Pancreas (tissue), 10 donors: ENCODE measurements around the gene OR5AN1. TPM values are rescaled to one million over a fixed set of nuclear protein-coding genes. Genes with fewer than 3 reads are reported as not detected.
"Not testable (repeated sequence)": the region's sequence is repeated elsewhere in the genome, so short reads cannot be mapped to it uniquely, and the experiment has no call there.

ENCODE experiments used
- ATAC-seq, 4 donors: fragments of 200-7000 bp; cut with Tn5 transposase; one replicate each; pipeline versions ENCODE4 v1.8.0 to v1.9.1; 2020; ENCODE audit warnings: mild to moderate bottlenecking in 4 of 4, moderate library complexity in 4 of 4
- DNase-seq, 6 donors: peaks; one replicate each; pipeline ENCODE4 v3.0.0-alpha.2; 2020
- FAIRE-seq: peaks from 2 replicates; lab custom pipeline; 2012; peaks lifted over from hg19 to GRCh38; lab: Jason Lieb, UNC
- H3K27ac ChIP-seq, 4 donors: fragments of 200-600 bp; sonication (generic); 1 replicate in 3 of 4; 2 replicates in 1 of 4; pipeline versions ENCODE4 v1.5.0 to v1.8.0; 2020
- H3K27me3 ChIP-seq, 4 donors: fragments of 200-600 bp; one replicate each; pipeline ENCODE4 v1.8.0; 2021
- H3K36me3 ChIP-seq, 3 donors: fragments of 200-600 bp; sonication (generic) in 1 of 3; one replicate each; pipeline versions ENCODE4 v1.5.0 to v1.8.0; 2020 to 2021
- H3K4me1 ChIP-seq, 3 donors: fragments of 200-600 bp; one replicate each; pipeline ENCODE4 v1.8.0; 2021
- H3K4me3 ChIP-seq, 4 donors: fragments of 200-600 bp; sonication (generic) in 2 of 4; one replicate each; pipeline versions ENCODE4 v1.5.0 to v1.8.0; 2020 to 2021
- H3K9me3 ChIP-seq, 4 donors: fragments of 200-600 bp; one replicate each; pipeline ENCODE4 v1.8.0; 2021
- CTCF ChIP-seq, 4 donors: fragments of 200-600 bp; sonication (generic) in 3 of 4; IDR thresholded peaks; one replicate each; pipeline versions ENCODE4 v1.5.0 to v1.8.0; 2021; ENCODE audit warnings: antibody characterized with exemption in 4 of 4
- WGBS, 2 donors: extraction: QIAGEN DNeasy Blood & Tissue Kit; methylation state at CpG; one replicate each; pipeline ENCODE4 v1.1.7; 2013; 5-methylcytosine and 5-hydroxymethylcytosine counted together
- intact Hi-C, 3 donors: fragments of 100-400 bp; cut with DNase I; formaldehyde crosslinking; loops; one replicate each; pipeline versions ENCODE4 v1.11.1 to v1.14.2; 2022
- polyA plus RNA-seq, 2 donors: library from polyadenylated mRNA; stranded (reverse); fragments of 200-250 nt; gene quantifications; one replicate each; pipeline ENCODE4 v1.2.3, GENCODE V29; 2013
- total RNA-seq, 6 donors: library from RNA; stranded (reverse); fragmentation: NEBNext Ultra II Directional in 4 of 6; extraction: Animal tissue kit (Norgen Biotek cat#: 25700) in 4 of 6; gene quantifications; one replicate each; pipeline versions ENCODE4 v1.2.1 to v1.2.4, GENCODE V29; 2021 to 2023
- donor health status: healthy with polysubstance abuse.
- donor health status: DM: no; HTN: no; CAD: no; lungs with moderate emphysema.
- donor health status: DM: no; HTN: no; CAD: no.
- donor health status: control.
- donor health status: control.
- donor health status: Bipolar disorder and iron deficiency.
- donor health status: DM: yes; HTN: yes; CAD: no.
- donor health status: DM: no; HTN: no; CAD: no.
- donor health status: DM: no; HTN: no; CAD: no.
- donor health status: DM: yes; HTN: yes; CAD: no.

OR5AN1 gene
- total and polyA plus RNA-seq, 8 donors: not detected

DNA sequence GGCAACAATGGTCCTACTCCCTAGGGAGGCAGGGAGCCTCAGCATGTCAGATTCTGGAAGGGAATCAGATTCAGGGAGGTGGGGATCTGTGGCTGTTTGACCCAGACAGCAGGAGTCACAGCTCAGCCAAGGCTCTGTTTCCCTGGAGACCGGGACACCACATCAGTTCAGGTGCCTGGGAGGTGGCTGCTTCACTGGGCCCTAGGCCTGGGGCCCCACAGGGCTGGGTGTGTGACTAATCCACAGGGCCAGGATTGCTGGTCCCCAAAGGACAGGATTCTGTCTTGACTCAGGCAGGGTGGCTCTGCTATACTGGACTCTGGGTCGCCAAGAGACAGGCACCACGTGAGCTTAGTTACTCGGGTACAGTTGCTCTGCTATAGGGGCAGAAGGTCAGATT is 3.5 kb upstream of the OR5AN1 start:
- DNase-seq: no peak
- no peak for FAIRE-seq
- Histone ChIP-seq H3K4me1 (no peaks in the 10 kb centered on the region), H3K9me3 (no peaks in the 10 kb centered on the region), H3K27me3 (no peaks in the 10 kb centered on the region), H3K27ac (no peak overlapping the region), H3K36me3 (no peaks in the 10 kb centered on the region), H3K4me3 (no peak overlapping the region)
- intact Hi-C loops: no loop called here
- TF ChIP-seq CTCF (IDR thresholded peaks at IDR 0.05): no peak
- 86 to 95% methylated on average over 4 of the region's 4 CpGs for WGBS, 2 donors
- ATAC-seq: no peak

DNA sequence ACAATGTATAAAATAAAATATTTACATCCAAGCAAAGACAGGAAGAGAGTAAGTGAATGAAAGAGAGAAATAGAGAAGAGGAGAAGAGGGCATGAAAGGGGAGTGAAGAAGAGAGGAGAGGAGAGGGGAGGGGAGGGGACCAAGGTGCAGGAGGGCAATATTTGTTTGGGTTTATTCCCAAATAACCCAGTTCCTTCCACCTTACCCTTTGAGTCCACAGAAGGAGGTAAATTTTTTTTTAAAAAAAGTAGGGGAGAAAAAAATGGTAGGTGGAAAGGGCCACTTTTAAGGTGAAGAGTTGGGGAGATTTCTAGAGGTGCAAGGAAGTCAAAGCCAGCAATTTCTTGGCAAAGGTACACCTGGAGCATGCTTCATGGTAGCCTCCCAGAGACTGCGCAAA is 2.1 kb upstream of the OR5AN1 start:
- 96 to 100% methylated on average over 1 of the region's 1 CpG for WGBS, 2 donors
- ATAC-seq (no peak), DNase-seq (no peak), FAIRE-seq (no peak)
- H3K4me1 ChIP-seq: no peaks in the 10 kb centered on the region
- H3K27me3 ChIP-seq: no peaks in the 10 kb centered on the region
- H3K4me3 ChIP-seq: no peak overlapping the region
- no peak for TF ChIP-seq CTCF (IDR thresholded peaks at IDR 0.05)
- no peaks in the 10 kb centered on the region for H3K9me3 ChIP-seq
- no peak overlapping the region for H3K27ac ChIP-seq
- H3K36me3 ChIP-seq: no peaks in the 10 kb centered on the region
- intact Hi-C loops: no loop called here

DNA sequence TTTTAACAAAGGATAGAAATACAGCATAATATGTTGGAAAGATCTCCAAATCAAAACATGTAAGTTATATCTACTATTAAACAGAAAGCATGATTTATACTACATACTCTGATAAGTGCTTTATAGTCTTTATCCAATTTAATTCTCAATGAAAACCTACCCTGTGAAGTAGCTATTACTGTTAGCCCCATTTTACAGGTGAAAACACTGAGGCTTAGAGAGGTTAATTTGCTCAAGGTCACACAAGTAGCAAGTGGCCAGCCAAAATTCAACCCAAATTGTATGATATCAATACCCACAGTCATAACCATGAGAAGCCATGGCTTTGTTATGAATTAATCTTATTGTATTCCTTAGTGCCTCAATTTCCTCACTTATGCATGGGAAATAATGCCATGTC is 675 bp upstream of the OR5AN1 start:
- intact Hi-C loops: no loop called here

DNA sequence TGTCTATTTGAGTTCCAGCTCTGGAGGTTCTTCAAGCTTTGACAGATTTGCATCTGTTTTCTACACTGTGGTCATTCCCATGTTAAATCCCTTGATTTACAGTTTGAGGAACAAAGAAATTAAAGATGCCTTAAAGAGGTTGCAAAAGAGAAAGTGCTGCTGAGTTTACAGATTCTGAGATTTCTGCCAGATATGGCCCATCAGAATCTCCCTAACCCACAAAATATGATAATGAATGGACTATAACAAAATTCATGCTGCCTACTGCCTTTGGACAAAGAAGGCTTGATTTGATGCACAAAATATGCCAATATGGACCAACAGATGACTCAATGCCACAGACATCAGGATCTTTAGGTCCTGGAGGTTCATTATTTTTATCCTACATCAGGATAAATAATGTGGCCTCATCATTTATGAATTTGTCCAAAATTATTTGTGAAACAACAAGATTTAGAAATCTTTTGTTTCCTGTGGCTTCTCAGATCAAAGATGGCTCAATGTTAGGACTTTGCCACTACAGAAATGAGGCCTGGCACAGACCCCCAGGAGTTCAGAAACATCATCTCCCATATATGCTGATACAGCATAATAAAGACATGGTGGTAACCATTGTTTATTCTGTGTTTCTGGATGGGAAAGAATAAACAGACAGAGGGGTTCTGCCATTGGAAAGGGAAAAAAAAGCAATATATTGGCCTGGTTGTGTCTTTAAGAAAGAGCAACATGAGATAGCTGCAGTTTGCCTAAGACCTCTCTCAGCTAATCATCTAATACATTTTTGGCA is 6.7 kb downstream of the OR5AN1 start:
- Histone ChIP-seq H3K27me3 (no peaks in the 10 kb centered on the region), H3K4me1 (no peaks in the 10 kb centered on the region), H3K4me3 (no peak overlapping the region), H3K36me3 (no peaks in the 10 kb centered on the region), H3K27ac (no peak overlapping the region), H3K9me3 (no peaks in the 10 kb centered on the region)
- FAIRE-seq: no peak
- ATAC-seq: no peak
- TF ChIP-seq CTCF (IDR thresholded peaks at IDR 0.05): no peak
- DNase-seq: no peak
- intact Hi-C loops: no loop called here

More for the DNA sequence above, 675 bp upstream of the OR5AN1 start:
- Histone ChIP-seq H3K4me3 (no peak overlapping the region), H3K27me3 (no peaks in the 10 kb centered on the region), H3K36me3 (no peaks in the 10 kb centered on the region), H3K4me1 (no peaks in the 10 kb centered on the region), H3K9me3 (no peaks in the 10 kb centered on the region), H3K27ac (no peak overlapping the region)
- ATAC-seq: no peak
- no peak for TF ChIP-seq CTCF (IDR thresholded peaks at IDR 0.05)
- FAIRE-seq: no peak
- DNase-seq: no peak

DNA sequence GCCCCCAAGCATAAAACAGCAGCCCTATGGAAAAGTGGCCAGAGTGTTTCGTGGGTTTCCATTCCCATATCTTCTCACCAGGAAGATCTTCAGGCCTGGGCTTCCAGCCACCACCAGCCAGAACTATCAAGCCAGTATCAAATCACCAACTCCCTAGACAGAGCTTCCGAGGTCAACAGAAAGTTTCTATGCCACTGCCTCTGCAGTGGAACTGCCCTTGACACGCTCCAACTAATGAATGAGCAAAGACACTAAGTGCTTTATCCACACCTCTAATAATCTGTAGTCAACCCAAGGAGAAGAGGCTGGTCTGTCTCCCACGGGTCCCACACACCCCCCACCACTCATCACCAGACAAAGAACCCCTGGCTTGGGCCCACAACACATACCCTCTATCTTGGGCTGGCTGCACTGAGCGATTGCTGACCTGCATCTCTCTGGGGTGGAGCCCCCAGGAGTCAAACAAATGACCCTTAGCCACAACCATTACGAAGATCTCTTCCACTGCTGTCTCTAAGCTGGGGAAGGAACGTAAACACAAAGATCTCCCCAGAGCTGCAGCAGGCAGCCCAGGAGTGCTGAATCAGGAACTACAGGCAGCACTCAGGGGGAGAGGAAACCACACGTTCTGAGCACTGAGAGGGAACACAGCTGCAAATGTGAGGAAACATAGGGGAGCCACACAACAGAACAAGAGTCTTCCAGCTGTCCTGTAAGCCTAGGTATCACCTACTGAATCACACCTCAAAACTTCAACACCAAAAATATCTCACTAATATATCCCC is 9.7 kb downstream of the OR5AN1 start:
- no peak for TF ChIP-seq CTCF (IDR thresholded peaks at IDR 0.05)
- FAIRE-seq (no peak), ATAC-seq (peak in 2 of 4 donors; percentile 54 to 60), DNase-seq (no peak)
- H3K36me3 ChIP-seq: no peaks in the 10 kb centered on the region
- H3K27ac ChIP-seq: no peak overlapping the region
- no peak overlapping the region for H3K4me3 ChIP-seq
- intact Hi-C loops: no loop called here
- no peaks in the 10 kb centered on the region for H3K9me3 ChIP-seq
- WGBS, 2 donors: 64 to 74% methylated on average over 8 of the region's 8 CpGs
- no peaks in the 10 kb centered on the region for H3K4me1 ChIP-seq
- no peaks in the 10 kb centered on the region for H3K27me3 ChIP-seq

GRCh38 chr11:59372324-59372723 is 13.6 kb downstream of the OR5AN1 start:
- DNase-seq, H3K9me3 ChIP-seq, H3K27me3 ChIP-seq, ATAC-seq, intact Hi-C loops, H3K27ac ChIP-seq, H3K4me1 ChIP-seq, FAIRE-seq, H3K36me3 ChIP-seq, H3K4me3 ChIP-seq: not testable (repeated sequence)
- 30 to 31% methylated on average over 3 of the region's 3 CpGs for WGBS, 2 donors
